ENCODE measurements around the gene BMS1.
"Not testable (repeated sequence)": the region's sequence is repeated elsewhere in the genome, so short reads cannot be mapped to it uniquely, and the experiment has no call there.

Gene BMS1, protein sequence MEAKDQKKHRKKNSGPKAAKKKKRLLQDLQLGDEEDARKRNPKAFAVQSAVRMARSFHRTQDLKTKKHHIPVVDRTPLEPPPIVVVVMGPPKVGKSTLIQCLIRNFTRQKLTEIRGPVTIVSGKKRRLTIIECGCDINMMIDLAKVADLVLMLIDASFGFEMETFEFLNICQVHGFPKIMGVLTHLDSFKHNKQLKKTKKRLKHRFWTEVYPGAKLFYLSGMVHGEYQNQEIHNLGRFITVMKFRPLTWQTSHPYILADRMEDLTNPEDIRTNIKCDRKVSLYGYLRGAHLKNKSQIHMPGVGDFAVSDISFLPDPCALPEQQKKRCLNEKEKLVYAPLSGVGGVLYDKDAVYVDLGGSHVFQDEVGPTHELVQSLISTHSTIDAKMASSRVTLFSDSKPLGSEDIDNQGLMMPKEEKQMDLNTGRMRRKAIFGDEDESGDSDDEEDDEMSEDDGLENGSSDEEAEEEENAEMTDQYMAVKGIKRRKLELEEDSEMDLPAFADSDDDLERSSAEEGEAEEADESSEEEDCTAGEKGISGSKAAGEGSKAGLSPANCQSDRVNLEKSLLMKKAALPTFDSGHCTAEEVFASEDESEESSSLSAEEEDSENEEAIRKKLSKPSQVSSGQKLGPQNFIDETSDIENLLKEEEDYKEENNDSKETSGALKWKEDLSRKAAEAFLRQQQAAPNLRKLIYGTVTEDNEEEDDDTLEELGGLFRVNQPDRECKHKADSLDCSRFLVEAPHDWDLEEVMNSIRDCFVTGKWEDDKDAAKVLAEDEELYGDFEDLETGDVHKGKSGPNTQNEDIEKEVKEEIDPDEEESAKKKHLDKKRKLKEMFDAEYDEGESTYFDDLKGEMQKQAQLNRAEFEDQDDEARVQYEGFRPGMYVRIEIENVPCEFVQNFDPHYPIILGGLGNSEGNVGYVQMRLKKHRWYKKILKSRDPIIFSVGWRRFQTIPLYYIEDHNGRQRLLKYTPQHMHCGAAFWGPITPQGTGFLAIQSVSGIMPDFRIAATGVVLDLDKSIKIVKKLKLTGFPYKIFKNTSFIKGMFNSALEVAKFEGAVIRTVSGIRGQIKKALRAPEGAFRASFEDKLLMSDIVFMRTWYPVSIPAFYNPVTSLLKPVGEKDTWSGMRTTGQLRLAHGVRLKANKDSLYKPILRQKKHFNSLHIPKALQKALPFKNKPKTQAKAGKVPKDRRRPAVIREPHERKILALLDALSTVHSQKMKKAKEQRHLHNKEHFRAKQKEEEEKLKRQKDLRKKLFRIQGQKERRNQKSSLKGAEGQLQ

DNA sequence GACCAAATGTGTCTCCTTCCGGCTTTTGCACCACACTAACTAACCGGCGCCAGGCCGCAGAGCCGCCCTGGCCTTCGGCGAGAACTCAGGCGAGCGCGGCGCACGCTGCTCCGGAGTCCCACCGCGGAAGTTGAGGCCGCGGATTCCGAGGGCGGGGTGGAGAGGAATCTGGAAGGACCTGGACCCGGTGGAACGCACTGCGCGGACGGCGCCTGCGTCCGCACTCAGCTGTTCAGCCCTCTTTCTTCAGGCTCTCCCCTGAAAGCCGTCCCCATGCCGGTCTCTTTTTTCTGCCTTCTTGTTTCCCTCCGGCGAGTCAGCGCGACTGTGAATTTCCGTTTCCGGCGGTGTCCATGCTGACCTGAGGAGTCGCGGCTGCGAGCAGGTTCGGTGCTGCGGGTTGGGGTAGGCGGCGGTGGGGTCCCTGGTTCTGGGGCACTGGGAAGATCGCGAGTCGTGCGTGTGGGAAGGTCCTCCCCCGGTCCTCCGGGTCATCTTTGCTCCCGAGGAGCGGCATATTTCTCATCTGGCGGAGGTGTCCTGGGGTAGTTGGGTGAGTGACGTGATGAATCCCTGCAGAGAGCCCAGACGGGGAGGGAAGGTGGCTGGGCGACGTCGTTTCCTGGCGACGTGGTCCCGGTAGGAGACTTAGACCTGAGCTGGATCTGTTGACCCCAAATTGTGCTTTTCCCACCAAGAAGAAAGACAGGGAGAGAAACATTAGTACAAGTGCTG is at the start of gene BMS1:
BMS1 (plus strand) TSS at position 350 of the 735 bp plus-strand sequence. CDS start 1,600 bp downstream, outside the sequence.
- DNase-seq, result peak; percentile 72

DNA sequence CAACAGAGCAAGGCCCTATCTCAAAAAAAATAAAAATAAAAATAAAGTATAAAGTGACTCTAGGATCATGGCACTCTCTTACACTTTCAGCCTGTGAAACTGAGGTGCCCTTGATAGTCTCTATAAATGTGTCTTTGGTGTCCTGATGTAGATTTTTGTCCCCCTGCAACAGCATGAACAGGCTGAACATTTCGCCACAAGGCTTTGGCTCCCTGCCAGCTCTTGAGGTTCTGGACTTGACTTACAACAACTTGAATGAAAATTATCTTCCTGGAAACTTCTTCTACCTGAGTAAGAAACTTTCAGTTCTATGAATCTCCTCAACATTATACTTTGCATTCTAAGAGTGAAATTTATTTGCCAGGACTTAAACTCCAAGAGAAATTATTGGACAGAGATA is 48.1 kb upstream of the BMS1 start:
- no peak for DNase-seq

DNA sequence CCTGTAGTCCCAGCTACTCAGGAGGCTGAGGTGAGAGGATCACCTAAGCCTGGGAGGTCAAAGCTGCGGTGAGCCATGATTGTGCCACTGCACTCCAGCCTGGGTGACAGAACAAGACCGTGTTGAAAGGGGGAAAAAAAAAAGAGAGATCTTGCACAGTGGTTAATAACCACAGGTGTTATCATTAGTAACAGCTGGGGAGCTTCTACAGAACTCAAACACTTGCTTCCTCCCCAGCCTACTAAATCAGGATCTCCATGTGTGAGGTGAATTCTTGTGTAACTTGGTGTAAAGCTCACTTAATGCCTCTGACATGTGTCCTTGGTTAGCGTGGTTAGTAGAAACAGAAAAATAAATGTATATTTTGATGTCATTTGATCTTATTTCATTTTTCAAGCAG is 43.9 kb upstream of the BMS1 start:
- no peak for DNase-seq

DNA sequence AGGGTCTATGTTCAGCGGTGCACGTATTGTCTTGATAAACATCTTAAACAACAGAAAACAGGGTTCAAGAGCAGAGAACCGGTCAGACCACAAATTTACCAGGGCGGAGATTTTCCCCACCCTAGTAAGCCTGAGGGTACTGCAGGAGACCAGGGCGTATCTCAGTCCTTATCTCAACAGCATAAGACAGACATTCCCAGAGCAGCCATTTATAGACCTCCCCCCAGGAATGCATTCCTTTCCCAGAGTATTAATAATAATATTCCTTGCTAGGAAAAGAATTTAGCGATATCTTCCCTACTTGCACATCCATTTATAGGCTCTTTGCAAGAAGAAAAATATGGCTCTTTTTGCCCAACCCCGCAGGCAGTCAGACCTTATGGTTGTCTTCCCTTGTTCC is 41.1 kb upstream of the BMS1 start:
- DNase-seq, result not testable (repeated sequence)

DNA sequence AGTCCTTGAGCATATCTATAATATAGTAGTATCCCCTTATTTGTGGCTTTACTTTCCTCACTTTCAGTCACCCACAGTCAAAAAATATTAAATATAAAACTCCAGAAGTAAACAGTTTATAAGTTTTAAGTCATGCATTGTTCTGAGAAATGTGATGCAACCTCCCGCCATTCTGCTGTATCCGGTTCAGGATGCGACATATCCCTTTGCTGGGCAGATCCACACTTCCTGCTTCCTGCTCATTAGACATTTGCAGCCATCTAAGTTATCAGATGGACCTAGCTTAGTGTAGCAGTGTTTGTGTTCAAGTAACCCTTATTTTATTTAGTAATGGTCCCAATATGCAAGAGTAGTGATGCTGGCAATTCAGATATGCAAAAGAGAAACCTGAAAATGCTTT is 38.9 kb upstream of the BMS1 start:
- no peak for DNase-seq

DNA sequence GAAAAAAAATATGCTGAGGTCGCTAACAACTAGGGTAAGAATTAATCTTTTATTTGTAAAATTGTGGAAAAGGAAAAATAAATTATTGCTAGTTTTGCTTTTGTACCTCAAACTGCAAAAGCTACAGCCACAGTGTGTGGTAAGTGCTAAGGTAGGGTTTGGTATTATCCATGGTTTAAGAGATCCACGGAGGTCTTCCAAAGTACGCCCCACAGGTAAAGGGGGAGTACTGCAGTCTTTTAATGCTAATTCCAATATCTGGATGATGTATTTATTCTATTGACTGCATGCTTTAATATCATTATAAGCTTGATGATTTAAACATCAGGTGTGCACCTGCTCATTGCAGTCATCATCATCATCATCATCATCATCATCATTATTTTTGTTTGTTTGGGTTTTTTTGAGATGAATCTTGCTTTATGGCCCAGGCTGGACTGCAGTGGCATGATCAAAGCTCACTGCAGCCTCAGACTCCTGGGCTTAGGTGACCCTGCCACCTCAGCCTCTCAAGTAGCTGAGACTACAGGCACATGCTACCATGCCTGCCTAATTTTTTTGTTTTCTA is 38.4 kb upstream of the BMS1 start:
- no peak for DNase-seq

DNA sequence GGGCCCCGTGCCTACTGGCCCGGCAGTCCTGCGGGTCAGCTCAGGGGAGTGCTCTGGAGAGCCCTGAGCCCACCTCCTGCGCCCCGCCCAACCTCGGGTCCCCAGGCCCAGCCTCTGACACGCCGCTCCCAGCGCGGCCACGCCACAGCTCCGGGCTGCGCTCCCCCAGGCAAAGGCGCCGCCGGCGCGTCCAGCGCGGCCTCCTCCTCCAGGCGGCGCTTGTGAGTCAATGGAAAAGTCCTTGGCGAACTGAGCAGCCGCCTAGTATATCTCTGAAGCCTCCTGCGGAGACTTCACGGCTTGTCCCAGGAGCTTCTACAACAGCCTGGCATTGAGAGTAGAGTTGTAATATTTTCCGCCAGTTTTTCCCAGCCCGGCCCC is 29.5 kb upstream of the BMS1 start:
- peak; percentile 8 for DNase-seq

DNA sequence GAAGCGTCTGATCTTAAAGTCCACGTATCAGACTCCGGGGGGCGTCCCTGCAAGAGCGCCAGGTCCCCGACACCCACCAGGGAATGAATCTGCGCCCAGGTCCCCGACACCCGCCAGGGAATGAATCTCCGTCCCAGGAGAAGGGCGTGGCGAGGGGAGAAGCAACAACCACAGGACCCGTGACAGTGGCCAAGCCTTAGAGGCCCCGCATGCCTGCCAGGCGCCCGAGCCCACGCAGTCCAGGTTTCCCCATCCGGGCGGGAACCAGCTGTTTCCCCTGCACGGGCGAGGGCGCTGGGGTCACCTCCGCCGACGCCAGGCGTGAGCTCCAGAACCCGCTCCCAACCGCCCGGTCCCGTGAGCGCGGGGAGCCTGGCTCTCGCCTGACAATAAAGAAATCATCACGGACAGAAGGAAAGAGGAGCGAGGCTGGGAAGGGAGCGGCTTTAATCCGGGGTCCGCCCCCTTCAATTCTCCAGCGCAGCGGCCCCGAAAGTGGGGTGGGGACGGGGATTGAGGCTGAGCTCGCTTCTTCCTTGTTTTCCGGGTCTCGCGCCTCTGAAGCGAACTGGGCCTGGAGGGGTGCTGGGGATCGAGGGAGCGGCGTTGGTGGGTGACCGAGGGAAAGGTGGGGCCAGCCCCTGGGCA is 29.0 kb upstream of the BMS1 start:
- DNase-seq, result no peak

DNA sequence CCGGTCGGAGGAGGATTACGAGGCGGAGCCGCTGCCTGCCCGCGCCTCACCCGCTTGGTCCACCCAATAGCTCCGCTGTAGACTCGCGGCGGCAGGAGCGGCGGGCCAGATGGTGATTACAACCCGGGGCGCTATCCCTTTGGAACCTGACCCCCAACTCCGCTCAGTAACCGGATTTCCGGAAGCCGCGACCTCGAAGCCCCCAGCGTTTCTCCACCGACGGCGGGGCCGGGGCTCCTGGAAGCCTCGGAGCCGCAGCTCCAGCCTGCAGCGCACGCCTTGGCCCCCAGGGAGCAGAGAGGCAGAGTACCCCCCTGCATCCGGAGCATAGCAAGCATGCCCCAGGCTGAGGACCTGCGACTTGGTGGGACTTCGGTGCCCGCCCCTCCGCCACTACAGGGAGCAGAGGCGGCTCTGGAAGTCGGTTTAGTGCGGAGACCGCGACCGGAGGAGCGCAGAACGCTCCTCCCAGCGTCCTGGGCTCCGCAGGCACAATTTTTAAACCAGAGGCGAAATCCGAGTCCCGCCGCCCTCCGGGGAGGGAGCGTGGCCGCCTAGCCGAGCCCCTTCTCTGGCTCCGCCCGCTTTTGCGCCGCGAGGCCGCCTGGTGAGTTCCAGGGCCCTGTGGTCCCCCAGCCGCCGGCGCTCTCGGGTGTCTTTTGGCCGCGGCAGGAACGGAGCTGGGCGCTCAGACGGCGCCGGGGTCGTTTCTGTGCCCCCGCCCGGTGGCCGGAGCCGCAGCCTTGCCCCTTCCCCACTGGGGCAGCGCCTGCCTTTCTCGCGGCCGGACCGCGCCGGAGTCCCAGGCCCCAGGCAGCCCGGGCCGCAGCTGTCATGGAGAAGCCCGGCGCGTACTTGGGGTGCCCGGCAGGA is 28.2 kb upstream of the BMS1 start:
- no peak for DNase-seq

DNA sequence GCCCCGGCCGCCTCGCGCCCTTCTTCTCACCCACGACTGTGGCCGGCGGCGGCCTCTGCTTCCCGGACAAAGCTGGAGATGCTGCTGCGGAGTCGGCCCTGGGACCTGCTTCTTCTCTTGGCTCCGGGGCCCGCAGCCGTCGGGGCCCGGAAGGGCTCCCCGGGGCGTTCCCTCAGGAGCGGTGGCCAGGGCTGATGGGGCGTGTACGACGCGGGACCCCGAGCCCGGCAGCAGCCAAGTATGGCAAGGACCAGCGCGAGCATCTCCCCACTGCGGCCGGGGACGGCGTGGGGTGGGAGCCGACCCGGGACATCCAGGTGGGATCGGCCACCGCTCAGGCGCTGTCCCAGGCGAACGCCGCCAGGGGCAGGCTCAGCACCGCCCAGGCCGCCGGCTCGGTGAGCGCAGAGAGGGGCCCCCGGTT is 27.6 kb upstream of the BMS1 start:
- no peak for DNase-seq

DNA sequence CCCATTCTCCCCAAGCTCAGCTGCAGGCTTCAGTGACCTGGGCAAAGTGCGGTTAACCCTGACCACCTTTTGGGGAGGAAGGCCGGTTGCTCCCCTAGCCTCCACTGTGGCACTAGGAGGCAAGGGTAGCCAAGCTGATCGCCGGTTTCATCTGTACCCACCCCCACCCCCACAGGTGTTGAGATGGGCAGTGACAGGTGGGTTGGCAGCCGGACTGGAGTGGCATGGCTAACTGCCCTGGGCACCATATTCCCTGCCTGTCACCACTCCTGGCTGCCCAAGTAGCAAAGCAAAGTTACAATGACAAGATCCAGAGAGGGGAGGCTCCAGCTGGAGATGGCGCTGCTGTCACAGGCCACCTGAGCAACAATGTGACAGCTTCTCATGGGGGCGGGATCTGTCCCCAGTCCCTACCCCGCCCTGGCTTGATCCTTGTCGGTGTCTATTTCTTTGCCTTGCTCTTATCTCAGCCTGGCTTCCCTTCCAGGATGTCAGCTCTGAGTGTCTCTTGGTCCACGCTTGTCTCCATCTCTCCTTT is 27.0 kb upstream of the BMS1 start:
- DNase-seq, result no peak

DNA sequence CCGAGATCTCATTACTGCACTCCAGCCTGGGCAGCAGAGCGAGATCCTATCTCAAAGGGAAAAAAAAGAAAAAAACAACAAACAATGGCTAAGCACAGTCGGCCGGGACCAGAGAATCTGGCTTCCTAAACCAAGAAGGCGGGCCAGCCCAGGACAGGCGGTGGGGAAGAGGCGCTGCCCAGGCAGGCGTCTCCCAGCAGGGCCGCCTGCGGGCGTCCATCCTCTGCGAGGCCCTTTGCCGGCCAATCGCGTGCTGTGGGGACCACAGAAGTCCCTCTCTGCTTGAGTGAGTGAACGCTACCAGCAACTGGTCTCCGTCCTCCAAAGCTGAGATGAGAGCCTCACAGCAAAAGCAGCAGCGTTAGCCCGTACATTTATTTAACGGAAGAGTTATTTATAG is 14.7 kb upstream of the BMS1 start:
- DNase-seq, result no peak

DNA sequence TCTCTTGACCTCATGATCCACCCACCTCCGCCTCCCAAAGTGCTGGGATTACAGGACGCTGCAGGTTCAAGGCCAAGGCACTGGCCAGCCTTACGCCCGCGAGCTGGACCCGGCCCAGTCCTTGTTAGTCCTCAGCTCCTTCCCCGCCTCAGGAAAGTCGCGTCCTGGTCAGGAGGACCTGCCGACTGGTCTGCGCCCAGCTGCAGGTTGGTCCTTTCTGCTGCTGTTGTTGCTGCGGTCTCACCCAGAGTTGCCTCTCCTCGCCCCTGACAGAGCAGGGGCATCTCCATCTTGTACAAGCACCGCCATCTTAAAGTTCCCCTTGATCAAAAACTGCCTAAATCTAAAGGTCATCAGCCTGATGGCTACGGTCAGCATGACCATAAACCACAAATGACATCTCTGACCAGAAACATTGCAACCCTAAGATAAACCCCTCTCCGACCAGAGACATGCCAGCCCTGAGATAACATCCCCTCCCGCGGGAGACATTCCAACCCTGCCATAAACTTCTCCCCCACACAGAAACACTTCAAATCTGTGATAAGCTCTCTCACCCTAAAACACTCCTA is 13.9 kb upstream of the BMS1 start:
- no peak for DNase-seq

DNA sequence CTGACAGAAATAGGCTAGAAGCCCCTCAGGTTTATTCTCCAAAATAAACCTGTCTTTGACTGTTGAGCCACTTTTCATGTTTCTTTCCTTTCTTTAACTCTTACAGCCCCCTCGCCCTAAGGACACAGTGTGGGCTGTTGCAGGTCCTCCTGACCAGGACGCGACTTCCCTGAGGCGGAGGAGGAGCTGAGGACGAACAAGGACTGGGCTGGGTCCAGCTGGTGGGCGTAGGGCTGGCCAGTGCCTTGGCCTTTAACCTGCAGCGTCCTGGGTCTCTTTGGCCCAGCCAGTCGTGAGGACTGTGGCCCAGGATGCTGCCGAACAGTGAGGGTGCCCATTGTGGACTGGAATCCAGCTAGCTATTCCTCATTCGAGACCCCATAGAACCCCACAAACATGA is 13.4 kb upstream of the BMS1 start:
- DNase-seq, result no peak

DNA sequence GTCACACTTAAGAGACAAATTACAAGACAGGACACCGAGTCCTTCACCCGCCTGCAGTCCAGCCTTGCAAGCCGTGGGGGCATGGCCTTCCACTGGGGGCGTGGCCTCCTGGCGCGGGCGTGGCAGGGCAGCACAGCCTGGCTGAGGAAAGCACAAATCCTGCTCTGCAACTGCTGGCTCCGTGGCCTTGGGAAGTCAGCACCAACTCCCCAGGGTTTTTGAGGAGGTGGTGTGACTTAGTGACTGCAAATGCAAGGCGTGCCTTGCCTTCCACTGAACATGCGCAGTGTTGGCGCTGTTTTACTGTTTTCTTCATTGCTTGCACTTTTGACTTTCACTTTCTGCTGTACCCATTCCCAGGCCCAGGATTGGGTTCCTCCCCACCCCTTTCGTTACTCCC is 12.9 kb upstream of the BMS1 start:
- no peak for DNase-seq

DNA sequence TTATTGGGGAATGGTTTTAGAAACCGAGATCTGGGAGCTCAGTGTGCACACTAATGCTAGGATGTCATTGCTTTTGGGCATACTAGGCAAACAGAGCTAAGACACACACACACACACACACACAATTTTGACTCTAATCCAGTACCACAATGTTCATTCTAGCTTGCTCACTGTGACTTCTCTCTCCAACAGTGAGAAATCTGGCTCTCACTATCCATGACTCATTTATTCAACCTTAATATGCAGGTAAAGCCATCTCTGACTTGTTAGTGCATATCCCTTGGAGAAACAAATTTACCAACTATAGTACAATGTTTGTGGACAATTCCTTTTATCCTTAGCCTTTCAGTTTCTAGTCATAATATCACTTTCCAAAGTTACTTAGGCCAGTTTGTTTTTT is 5.9 kb upstream of the BMS1 start:
- no peak for DNase-seq

DNA sequence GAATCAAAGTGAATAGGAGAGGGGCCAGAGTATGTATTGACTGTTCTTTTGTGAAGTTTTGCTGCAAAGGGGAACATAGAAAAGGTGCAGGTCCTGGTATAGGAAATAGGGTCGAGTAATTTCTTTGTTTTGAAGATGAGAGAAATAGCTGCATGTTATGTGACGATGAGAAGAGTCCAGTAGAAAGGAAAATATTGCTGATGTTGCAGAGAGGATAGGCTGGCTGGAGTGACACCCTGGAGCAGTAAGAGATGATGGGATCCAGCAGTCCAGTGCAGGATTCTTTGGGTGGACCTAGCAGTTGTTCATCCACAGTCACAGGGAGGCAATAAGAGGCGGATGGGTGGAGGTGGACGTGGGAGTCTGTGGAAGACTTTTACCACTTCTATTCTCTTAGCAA is 2.1 kb upstream of the BMS1 start:
- DNase-seq, result no peak

DNA sequence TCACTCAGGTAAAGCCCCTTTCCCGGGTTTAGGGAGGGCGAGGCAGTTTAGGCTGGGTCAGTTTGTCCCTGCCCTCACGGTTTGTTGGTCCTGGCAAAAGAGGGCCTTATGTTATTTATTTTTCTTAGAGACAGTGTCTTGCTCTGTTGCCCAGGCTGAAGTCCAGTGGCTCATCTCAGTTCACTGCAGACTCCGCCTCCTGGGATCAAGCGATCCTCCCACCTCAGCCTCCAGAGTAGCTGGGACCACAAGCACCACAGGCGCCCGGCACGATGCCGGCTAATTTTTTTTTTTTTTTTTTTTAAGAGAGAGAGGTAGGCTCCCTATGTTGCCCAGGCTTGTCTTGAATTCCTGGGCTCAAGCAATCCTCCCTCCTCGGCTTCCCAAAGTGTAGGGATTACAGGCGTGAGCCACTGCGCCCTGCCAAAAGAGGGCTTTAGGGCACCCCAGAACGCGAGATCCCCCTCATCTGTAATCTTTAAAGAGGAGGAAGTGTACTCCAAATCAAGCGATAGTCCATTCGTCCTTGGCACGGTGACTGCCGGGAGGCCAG is 626 bp upstream of the BMS1 start:
- DNase-seq, result no peak

DNA sequence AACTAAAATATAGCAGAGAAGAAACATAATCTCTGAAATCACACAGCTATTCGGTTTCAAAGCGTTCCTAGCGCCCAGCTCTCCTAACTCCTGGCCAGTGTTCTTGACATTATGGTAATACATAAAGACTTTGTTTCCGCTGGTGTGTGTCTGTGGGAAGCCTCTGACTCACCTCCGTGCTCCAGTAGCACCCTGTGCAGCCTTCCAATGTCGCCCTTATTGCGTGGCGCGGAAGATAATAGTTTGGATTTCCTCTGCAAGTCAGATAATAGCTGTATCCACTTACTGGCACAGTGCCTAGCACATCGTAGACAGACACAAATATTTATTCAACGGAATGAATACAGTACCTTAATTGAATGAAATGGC is 570 bp downstream of the BMS1 start:
- peak; percentile 41 for DNase-seq

DNA sequence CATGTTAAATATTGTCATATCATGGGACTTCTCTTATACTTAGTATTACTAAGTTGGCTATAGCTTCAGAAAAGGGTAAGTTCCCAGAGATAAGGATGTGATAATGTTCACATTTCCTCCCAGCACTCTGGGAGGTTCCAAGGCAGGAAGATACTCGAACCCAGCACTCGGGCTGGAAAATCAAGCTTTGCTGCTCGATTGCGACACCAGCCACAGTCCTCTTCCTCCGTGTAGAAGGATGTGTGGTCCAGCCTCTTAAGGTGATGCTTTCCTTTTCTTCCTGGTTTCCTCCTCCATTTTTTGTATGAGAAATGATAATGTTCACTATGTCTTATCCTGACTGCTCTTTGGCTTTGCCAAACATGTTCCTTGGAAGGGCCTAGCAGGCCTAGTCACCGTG is 3.2 kb downstream of the BMS1 start:
- no peak for DNase-seq

All from NCI-H748 treated with DMSO at 0.1 percent for 48 hours (cell line).